ENCODE measurements around the gene ROR2.

The ROR2 gene

DNA sequence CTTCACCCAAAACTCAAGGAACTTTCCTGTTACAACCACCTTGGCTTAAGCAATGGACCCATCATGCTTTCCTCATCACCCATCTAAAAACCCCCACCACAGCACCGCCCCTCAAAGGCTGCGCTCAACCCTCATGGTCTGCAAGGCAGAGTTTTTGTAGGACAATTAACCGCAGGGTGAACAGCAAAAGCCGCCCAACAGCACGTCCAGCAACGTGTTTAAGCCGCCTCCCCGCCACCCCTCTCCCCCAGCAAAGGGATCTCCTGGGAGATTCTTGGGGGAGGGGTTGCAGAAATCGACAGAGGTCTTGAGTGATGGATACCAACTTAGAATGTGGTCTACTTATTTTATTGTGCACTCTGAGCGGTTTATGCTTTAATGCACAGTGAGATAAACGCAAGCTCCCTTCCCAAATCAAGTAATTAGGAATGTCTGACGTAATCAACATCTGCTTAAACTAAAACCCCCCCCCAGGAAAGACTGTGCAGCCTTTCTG is 1.9 kb downstream of the ROR2 start:
- no peak for DNase-seq

DNA sequence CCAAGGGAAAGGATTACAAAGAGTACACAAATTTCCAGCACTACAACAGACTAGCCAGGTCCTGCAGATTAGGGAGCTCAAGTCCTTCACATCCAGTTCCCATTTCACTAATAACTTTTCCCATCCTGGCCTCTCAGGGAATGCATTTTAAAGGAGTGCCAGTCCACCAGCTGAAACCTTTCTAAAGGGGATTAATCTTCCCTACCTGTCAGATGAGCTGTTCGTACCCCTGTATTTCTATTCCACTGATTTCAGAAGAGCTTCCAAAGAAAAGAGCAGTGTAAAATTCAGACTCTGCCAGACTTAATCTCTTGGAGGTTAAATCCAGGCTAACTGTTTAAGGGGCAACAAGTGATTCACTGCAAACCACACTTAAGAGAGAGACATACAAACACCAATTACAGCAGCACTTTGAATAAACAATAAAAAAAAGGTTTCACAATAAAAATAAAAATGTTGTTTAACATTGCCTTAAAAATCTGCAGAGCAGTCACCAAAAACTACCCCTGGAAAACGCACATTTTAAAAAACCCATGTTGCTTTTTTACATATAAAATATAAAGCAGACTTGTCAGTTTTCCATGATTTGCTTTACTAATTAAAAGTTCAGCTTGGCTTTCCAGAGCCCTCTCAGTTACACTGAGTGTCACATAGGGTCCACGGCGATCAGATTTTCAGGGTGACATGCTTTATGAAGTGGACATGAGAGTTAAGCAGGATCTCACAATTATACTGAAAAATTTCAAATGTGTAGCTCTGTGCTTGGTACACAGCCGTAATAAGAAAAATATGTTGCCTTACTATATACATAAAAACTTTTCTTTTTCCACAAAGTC is 3.2 kb downstream of the ROR2 start:
- no peak for DNase-seq

DNA sequence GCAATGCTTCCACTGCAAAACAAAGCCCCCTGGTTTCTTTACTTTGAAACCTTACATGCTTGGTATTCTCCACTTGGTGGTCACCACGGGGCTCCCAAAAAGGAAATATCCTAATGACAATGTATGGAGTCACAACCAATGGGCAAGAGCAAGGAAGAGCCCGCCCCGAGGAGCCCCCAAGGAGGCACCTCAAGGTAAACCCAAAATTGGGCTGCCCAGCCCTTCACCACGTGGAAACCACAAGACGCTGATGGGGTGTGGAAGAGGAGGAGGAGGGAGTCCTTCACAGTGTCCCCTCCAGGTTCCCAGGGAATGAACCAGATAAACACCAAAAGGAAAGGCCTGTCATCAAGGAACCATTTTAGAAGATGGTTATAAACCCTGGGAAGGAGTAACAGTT is 3.8 kb downstream of the ROR2 start:
- DNase-seq: no peak

DNA sequence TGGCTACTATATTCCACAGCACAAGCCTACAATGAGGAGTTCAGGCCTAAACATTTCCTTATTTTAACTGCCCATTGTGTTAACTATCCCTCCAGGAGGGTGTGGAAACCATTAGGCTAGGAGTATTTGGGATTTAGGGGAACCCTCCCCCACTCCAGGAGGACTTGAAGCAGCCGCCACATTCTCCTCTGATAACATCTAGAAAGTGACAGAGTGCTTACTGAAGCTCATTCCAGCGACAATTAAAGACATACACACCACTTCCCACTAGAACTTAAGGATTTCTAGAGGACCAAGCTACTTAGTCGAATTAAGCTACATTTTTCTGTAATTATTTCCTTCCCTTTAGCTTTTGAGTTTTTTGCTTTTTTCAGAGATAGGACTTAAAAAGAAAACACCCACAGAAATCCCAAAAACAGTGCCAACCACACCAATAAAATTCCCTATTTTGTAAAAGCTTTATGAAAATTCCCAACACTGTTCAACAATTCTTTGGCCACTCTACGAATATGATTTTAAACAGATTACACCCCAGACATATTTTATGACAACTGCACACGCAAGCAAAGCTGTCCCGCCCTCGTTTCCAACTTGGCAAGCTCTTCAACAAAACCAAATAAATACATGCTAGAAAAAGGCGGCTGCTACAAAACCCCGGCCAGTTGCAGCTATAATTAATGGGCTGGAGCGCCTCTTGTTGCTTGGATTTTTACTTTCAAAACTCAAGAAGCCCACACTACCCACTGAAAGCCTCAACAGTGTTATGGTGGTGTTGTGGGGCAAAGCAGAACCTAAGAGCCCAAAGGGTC is 4.5 kb downstream of the ROR2 start:
- DNase-seq: no peak

DNA sequence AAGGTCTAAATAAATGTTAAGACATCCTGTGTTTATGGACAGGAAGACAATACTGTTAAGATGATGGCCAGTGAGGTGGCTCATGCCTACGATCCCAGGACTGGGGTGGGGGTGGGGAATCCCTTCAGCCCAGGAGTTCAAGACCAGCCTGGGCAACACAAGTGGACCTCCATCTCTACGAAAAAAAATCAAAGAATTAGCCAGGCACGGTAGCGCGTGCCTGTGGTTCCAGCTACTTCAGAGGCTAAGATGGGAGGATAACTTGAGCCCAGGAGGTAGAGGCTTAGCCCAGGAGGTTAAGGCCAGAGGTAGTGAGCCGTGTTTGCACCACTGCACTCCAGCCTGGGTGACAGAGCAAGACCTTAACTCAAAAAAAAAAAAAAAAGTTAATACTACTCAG is 5.3 kb downstream of the ROR2 start:
- DNase-seq: no peak

DNA sequence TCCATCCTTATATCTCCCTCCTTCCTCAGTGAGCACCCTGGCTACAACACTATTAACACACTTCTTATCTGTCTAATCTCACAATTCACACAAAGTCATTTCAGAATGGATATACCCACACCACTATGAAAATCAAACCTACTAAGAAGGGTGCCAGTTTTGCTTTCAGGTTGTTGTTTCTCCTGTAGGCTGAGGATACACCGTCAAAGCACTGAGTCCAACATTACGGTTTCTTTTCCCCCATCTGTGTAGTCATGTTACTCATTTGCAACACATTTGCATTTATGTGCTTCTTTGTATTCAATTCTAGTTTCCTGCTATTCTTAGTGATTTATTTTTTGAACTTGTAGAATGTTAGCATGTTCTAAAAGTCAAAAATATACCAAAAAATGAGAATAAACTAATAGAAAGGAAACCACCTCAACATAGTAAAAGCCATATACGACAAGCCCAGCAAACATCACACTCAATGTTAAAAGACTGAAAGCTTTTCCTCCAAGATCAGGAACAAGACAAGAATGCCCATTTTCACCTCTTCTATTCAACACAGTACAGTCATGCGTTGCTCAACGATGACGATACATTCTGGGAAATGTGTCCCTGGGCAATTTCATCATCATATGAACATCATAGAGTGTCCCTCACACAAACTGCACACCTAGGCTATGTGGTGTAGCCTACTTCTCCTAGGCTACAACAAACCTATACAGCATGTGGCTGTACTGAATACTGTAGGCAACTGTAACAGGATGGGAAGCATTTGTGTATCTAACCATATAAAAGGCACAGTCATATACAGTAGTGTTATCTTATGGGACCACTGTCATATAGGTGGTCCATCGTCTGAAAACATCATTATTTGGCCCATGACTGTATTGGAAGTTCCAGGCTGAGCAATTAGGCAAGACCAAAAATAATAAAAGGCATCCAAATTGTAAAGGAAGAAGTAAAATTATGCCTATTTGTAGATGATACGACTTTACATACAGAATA is 6.3 kb downstream of the ROR2 start:
- no peak for DNase-seq

DNA sequence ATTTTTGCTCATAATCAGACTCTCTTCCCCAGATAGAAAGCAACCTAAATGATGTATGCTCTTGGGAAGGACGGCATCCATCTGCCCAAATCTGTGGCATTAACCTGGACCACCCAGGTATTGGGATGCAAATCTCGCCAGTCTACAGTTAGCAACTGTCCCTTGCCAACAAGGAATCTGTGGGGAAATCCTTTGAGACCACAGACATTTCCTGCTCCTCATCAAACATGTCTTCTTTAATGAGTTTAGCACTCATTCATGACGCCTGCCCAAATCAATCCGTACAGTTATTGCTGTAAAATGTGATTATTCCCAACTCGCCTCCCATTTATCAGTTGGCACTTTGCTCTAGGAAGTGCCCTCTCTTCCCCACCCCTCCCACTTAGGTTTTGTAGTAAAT is 7.8 kb downstream of the ROR2 start:
- DNase-seq: no peak

DNA sequence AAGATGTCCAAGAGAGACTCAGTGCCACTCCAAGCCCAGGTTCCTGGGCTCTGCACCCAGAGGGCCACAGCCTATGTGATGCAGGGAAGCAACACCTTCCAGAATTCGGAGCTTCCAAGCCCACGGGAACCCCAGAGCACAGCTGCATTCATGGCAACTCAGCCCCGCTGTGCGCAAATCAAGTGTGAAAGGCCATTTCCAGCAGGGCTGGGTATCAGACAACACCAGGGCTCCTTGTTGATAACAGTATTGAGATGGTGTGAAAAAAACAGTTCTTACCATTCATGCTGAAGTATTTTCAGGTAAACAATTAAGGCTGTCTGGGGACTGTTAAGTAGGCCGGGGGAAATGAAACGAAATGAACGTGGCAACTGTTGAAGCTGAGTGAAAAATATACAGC is 10.1 kb downstream of the ROR2 start:
- no peak for DNase-seq

DNA sequence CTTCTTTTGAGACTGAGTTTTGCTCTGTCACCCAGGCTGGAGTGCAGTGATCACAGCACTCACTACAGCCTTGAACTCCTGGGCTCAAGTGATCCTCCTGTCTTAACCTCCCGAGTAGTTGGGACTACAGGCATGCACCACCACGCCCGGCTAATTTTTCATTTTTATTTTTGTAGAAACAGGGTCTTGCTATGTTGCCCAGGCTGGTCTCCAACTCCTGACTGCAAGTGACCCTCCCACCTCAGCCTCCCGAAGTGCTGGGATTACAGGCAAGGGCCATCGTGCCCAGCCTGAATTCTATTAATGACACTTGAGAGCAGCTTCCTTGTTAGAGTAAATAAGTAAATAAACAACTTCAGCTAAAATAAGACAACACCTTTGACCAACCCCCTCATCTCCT is 12.3 kb downstream of the ROR2 start:
- no peak for DNase-seq

DNA sequence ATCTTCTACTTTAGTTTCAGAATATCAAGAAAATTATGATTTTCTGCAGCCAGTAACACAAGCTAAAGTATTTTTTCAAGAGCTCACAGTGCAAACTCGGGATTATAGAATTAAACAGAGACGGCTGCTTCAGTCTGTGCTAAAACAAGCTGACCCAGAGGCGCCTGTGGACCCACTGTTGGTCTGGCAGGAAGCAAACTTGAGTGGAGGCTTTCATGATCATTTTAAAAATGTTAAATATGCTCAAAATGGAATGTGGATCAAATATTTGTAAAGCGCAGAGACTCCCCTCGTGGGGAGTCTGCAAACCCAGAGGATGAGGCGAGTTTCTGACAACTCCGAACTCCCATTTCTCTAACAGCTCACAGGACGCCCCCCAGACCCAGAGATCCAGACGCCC is 13.0 kb downstream of the ROR2 start:
- no peak for DNase-seq

DNA sequence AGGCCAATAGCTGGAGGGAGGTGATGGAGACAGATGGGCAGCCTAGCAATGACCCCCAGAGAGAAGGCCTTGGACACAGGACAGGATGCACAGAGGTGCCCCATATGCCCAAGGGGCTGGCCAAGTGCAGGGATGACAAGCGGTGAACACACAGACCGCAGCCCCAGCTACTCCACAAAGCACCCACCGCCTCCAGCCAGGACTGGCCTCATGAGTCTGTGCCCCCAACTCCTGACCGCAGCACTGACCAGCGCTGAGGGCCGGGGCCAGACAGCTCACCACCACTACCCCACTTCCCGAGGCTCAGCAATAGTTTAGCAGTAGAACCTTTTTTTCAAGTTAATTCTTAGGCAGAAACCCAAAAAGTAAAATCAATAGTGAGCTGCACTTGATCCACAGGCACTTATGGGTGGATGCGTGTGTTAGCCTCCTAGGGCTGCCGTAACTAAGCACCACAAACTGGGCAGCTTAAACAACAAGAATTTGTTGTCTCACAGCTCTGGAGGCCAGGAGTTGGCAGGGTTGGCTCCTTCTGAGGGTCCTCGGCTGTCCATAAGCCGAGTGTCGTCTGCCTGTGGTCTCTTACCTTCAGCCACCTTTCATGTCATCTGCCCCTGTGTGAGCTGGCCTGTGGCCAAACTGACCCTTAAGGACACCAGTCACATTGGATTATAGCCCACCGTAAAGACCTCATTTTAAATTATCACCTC is 14.1 kb downstream of the ROR2 start:
- no peak for DNase-seq

DNA sequence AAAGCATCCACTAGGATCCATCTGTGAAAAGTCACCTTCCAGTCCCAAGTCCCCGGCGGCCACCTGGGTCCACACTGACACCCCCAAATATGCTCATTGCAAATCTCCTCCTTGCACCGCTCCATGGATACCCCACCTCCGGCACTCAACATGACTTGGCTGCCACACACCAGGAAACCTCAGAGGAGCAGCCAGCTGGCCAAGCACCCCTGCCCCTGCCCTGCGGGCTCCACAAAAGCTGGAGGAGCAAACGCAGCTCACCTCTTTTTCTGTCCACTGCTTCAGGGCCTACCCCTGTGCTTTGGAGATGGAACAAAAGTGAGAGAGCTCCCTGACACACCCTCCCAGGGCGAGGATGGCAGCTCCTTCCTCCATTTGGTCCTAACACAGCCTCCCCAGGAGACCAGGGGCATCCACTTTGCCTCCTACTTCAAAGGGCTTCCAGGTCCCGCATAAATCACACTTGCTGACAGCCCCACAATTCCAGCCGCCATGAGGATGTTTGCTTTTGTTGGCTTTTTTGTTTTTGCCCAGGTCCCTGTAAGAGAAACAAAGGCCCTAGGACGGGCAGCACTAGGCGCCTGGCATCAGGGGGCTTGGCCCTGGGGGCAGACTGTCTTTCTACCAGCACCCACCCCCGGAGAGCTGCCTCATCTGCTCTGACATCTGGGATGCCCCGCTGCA is 14.8 kb downstream of the ROR2 start:
- no peak for DNase-seq

DNA sequence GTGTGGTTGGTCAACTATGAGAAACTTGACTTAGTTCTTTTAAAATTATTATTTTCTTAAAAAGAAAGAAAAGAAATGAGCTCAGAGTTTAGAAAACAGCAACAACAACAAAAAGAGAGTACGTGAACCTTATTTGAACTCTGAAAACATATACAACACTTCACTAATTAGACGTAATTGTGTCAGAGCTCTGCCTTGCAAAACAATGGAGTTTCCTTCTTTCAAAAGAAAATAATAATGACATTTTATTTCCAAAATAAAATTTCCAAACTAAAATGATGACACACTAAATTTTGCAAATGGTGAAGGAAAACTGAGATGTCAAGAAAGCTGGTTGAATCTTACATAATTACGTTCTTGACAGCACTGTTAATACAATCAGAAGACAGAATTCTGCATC is 15.4 kb downstream of the ROR2 start:
- no peak for DNase-seq

DNA sequence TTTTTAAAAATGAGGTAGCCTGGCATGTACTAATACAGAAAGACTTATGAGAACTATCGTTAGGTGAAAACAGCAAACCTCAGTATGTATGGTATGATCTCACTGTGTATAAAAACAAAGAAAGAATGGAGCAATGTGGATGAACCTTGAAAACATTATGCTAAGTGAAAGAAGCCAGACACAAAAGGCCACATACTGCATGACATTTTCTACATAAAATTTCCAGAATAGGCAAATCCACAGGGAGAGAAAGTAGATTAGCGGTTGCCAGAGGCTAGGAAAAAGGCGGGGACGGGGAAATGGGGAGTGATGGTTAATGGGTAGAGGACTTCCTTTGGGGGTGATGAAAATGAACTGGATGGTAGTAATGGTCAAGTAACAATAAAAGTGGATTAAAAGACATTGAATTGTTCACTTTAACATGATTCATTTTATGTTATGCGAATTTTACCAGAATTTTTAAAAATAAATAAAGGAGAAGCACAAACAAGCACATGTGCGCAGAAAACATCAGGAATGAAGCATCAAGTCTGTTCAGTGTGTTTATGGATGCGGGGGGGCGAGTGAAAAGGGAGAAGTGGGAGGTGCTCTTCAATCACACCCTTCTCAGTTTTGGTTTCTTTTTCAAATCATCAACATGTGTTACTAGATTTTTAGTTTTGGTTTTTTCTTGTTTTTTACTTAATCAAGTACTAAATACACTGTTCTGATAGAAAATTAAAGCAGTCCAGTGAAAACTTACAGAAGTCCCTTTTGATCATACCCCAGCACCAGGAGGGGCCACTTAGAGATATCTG is 16.3 kb downstream of the ROR2 start:
- DNase-seq: no peak

DNA sequence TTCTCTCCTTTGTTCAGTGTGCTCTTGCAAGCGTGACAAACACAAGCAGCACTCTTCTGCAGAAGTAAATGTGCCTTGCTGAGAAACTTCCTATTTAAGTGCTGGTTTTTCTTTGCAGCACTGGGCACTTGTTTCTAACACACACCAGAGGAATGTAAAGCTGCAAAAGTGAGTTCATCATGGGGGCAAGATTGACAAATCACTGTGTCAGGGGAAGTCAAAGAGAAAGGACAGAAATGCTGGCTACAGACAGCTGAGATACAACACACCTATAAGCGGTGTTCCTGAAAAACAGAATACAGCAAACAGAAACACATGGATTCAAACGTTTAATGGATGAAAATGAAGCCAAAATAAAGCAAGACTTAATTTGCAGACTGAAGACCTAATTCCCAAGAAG is 19.6 kb downstream of the ROR2 start:
- DNase-seq: no peak

DNA sequence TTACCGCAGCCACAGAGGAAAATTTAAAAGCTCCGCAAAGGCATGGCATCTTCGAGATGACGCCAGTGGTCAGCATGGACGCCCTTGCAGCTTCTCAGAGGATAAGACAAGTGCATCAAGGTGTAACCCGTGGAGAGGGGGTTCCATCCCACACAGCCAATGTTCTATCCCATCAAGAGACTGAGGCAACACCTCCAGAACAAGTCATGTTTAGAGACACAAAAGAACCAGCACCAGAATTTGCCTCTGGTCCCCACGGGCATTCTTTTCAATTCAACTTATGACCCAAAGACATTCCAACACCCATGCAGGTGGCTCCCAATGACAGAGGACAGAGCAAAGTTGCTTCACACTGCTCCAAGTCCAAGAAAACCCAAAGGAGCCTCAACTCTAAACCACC is 20.7 kb downstream of the ROR2 start:
- DNase-seq: no peak

DNA sequence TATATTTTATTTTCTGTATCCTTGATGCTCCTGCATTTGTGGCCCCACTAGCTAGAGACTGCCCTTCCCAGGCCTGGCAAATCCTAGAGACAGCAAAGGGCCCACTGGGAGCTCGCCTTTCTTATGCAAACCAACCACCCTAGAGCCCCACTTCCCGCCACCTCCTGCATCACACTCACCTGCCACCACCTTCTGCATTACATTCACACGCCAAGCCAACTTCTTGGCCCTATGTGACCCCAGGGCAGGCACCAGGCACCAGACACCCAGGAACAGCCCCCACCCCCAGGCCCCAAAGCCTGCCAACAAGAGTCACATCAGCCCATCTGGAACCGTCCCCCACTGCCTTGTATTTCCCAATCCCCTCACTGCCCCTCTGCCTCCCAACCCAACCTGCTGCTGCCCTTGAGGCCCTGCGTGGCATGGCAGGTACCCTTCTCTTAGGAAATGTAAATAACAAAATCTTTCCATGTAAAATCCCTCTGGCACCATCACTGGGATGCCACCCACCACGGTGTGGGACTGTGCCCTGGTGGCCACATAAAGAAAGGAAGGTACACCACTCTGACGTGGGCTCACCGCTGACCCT is 22.0 kb downstream of the ROR2 start:
- DNase-seq: no peak

DNA sequence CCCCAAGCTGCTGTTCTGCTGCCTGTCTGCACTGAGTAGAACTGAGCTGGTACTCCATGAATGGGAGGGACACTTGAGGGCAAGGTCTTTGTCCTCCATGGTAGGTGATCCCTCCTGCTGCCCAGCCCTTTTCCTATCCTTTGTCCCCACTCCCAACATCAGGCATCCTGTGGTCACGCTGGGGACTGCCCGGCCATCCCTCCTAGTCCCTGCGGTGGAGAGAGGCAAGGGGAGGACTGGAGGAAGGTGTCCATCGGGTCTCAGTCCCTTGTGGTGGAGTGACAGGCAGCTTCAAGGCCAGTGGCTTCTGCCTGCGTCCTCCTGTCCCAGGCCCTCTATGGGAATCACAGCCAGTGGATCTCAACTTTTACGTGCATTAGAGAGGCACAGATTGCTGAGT is 25.9 kb downstream of the ROR2 start:
- DNase-seq: no peak

DNA sequence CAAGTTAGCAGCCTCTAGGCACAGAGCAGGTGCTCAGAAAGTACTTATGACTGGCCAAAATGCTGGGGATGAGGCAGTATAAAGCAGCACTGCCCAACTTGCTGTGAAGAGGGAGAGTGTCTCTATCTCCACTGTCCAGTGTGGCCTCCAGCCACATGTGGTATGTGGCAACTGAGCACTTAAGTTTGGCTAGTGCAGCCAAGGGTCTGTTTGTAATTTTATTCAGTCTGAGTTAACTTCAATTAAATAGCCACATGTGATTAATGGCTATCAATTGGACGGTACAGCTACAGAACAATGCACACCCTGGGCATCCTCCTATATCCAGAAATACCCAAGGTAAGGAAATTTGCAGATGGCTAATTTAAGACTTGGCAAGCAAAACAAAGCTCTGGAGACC is 26.9 kb downstream of the ROR2 start:
- DNase-seq: no peak

DNA sequence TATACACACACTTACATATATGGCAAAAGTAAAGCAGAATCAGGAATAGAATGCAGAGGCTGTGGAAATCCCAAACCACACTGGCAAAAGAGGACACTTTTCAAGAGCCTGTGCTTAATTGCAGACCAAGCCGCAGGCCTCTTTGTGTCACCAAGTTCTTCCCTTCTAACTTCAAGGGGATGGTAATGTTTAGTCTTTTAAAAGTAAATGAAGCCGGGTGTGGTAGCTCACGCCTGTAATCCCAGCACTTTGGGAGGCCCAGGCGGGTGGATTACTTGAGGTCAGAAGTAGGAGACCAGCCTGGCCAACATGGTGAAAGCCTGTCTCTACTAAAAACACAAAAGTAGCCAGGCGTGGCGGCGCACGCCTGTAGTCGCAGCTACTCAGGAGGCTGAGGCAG is 28.7 kb downstream of the ROR2 start:
- no peak for DNase-seq
